GM23338 (cell line): Measurements from ENCODE around the gene RAB37.

Experiments
- EZH2 ChIP-seq: fragments of 200-600 bp; sonication (generic); IDR thresholded peaks from one replicate; pipeline ENCODE4 v1.8.0; 2017; ENCODE audit warnings: antibody characterized with exemption, mild to moderate bottlenecking, low read depth; ENCODE audit not compliant: unreplicated experiment
- POLR2AphosphoS5 ChIP-seq: IDR thresholded peaks from 2 replicates; pipeline ENCODE4 v1.6.1; 2016; ENCODE audit warnings: antibody characterized with exemption, low read depth
- TF ChIP-seq, protein P1 (sequence below), 2 experiments: fragments of 200-600 bp in 1 of 2; sonication (generic) in 1 of 2; conservative IDR thresholded peaks; 2 replicates each; pipeline versions ENCODE4 v1.5.1 to v1.6.1; 2016 to 2017; ENCODE audit warnings: antibody characterized with exemption in 2 of 2, low read depth in 2 of 2, mild to moderate bottlenecking in 2 of 2, moderate library complexity in 1 of 2
- TF ChIP-seq, protein P2 (sequence below): IDR thresholded peaks from one replicate; pipeline ENCODE4 v1.6.1; 2018; ENCODE audit warnings: antibody characterized with exemption; ENCODE audit not compliant: unreplicated experiment

DNA sequence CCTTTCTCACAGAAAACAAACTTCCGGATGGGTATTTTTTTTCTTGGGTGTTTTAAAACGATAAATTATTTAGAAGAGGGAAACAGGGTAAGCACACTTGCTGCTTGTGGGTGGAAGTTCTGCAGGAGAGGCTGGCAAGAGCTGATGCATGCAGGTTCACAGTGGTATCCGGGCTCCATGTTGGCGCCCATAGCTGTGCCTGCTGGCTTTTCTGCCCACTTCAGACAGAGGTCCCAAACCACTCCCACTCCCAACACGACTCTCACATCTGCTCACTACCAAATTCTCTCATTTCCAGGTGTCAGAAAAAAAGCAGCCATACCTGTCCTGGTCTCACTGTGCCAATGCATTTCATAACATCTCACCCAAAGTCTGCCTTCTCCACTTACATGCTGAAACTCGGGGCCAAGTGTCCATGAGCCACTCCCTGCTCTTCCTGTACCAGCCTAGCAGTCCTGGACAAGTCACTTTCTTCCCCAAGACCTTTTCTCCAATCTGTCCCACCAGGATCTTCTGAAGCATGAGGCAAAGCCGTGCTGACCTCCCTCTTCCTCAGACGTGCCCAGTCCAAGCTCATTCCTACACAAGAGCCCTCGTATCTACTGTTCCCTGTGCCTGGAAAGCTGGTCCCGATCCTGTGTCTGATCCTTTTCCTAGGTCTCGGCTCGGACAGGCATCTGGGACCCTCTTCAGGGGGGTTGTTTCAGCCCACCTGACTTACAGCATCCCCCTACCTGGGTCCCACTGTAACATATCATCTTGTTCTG, 25.8 kb upstream of the RAB37 start:
- TF ChIP-seq, protein P1, sequence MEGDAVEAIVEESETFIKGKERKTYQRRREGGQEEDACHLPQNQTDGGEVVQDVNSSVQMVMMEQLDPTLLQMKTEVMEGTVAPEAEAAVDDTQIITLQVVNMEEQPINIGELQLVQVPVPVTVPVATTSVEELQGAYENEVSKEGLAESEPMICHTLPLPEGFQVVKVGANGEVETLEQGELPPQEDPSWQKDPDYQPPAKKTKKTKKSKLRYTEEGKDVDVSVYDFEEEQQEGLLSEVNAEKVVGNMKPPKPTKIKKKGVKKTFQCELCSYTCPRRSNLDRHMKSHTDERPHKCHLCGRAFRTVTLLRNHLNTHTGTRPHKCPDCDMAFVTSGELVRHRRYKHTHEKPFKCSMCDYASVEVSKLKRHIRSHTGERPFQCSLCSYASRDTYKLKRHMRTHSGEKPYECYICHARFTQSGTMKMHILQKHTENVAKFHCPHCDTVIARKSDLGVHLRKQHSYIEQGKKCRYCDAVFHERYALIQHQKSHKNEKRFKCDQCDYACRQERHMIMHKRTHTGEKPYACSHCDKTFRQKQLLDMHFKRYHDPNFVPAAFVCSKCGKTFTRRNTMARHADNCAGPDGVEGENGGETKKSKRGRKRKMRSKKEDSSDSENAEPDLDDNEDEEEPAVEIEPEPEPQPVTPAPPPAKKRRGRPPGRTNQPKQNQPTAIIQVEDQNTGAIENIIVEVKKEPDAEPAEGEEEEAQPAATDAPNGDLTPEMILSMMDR (conservative IDR thresholded peaks at IDR 0.05; ENCODE audit: low read depth in 2 of 2), result no peak
- TF ChIP-seq, protein P2, sequence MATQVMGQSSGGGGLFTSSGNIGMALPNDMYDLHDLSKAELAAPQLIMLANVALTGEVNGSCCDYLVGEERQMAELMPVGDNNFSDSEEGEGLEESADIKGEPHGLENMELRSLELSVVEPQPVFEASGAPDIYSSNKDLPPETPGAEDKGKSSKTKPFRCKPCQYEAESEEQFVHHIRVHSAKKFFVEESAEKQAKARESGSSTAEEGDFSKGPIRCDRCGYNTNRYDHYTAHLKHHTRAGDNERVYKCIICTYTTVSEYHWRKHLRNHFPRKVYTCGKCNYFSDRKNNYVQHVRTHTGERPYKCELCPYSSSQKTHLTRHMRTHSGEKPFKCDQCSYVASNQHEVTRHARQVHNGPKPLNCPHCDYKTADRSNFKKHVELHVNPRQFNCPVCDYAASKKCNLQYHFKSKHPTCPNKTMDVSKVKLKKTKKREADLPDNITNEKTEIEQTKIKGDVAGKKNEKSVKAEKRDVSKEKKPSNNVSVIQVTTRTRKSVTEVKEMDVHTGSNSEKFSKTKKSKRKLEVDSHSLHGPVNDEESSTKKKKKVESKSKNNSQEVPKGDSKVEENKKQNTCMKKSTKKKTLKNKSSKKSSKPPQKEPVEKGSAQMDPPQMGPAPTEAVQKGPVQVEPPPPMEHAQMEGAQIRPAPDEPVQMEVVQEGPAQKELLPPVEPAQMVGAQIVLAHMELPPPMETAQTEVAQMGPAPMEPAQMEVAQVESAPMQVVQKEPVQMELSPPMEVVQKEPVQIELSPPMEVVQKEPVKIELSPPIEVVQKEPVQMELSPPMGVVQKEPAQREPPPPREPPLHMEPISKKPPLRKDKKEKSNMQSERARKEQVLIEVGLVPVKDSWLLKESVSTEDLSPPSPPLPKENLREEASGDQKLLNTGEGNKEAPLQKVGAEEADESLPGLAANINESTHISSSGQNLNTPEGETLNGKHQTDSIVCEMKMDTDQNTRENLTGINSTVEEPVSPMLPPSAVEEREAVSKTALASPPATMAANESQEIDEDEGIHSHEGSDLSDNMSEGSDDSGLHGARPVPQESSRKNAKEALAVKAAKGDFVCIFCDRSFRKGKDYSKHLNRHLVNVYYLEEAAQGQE, result no peak
- TF ChIP-seq EZH2, result no peak
- no peak for TF ChIP-seq POLR2AphosphoS5
